Stomach (tissue), 9 donors: ENCODE results near the gene CDV3. TPM values are rescaled to one million over a fixed set of nuclear protein-coding genes. Genes with fewer than 3 reads are reported as not detected.
A peak's percentile ranks its signal among the peaks of the same experiment; 100 is the strongest.
"Not testable (repeated sequence)": the region's sequence is repeated elsewhere in the genome, so short reads cannot be mapped to it uniquely, and the experiment has no call there.

Experiments
- DNase-seq, 2 donors: peaks; one replicate each; pipeline versions ENCODE4 v3.0.0 to v3.0.0-alpha.2; 2013 to 2019
- H3K27ac ChIP-seq, 5 donors: fragments of 200-600 bp in 4 of 5; sonication (generic) in 4 of 5; one replicate each; pipeline ENCODE4 v1.5.1; 2013 to 2019; ENCODE audit warnings: mild to moderate bottlenecking in 1 of 5, moderate library complexity in 1 of 5
- H3K27me3 ChIP-seq, 3 donors: fragments of 200-600 bp; sonication (generic); one replicate each; pipeline ENCODE4 v1.5.1; 2017 to 2019; ENCODE audit warnings: mixed run types in 1 of 3
- H3K36me3 ChIP-seq, 4 donors: fragments of 200-600 bp; sonication (generic); 1 replicate in 3 of 4; 2 replicates in 1 of 4; pipeline ENCODE4 v1.5.1; 2016 to 2019
- H3K4me1 ChIP-seq, 4 donors: fragments of 200-600 bp; sonication (generic); one replicate each; pipeline ENCODE4 v1.5.1; 2016 to 2019
- H3K4me3 ChIP-seq, 4 donors: fragments of 200-600 bp; sonication (generic) in 3 of 4; one replicate each; pipeline ENCODE4 v1.5.1; 2016 to 2019; ENCODE audit warnings: mild to moderate bottlenecking in 1 of 4
- H3K9me3 ChIP-seq, 4 donors: fragments of 200-600 bp; sonication (generic); one replicate each; pipeline ENCODE4 v1.5.1; 2016 to 2019
- EP300 ChIP-seq: sonication (generic); formaldehyde crosslinking; IDR thresholded peaks from one replicate; pipeline ENCODE4 v1.6.1; 2017; ENCODE audit warnings: antibody characterized with exemption
- POLR2A ChIP-seq, 4 donors: fragments of 450-650 bp; IDR thresholded peaks; one replicate each; pipeline ENCODE4 v1.6.1; 2016; ENCODE audit warnings: antibody characterized with exemption in 4 of 4, control low read depth in 2 of 4, mild to moderate bottlenecking in 1 of 4, moderate library complexity in 1 of 4
- POLR2AphosphoS5 ChIP-seq, 3 donors: sonication (generic); formaldehyde crosslinking; IDR thresholded peaks; one replicate each; pipeline ENCODE4 v1.6.1; 2016; ENCODE audit warnings: antibody characterized with exemption in 3 of 3
- WGBS, 5 donors: extraction: QIAGEN DNeasy Blood & Tissue Kit in 3 of 5; methylation state at CpG; one replicate each; pipeline versions ENCODE4 v1.1.5 to v1.1.7; 2013 to 2018; 5-methylcytosine and 5-hydroxymethylcytosine counted together
- intact Hi-C: fragments of 100-400 bp; cut with DNase I; formaldehyde crosslinking; loops from one replicate; pipeline ENCODE4 v1.15.1; 2023; ENCODE audit warnings: low total_unique reads
- polyA plus RNA-seq, 3 donors: library from polyadenylated mRNA; stranded (reverse); fragments of 200-250 nt; gene quantifications; one replicate each; pipeline ENCODE4 v1.2.3, GENCODE V29; 2013
- total RNA-seq, 5 donors: library from RNA; depleted of rRNA; stranded (reverse); fragments of >200 nt; gene quantifications; one replicate each; pipeline versions ENCODE4 v1.1.0 to v1.2.3, GENCODE V29; 2014 to 2016
- TF ChIP-seq, protein P1 (sequence below), 7 experiments: fragments of 450-650 bp in 4 of 7; fragments of 200-600 bp in 3 of 7; sonication (generic) in 3 of 7; IDR thresholded peaks; one replicate each; pipeline ENCODE4 v1.5.1; 2016 to 2019; ENCODE audit warnings: antibody characterized with exemption in 7 of 7, control low read depth in 2 of 7, mild to moderate bottlenecking in 1 of 7
- donor health status: healthy with polysubstance abuse.
- donor health status: Bipolar disorder and iron deficiency.
- donor health status: healthy.

Gene CDV3
- total and polyA plus RNA-seq, 8 donors, result 40.3 to 160 (median 68.6) TPM

DNA sequence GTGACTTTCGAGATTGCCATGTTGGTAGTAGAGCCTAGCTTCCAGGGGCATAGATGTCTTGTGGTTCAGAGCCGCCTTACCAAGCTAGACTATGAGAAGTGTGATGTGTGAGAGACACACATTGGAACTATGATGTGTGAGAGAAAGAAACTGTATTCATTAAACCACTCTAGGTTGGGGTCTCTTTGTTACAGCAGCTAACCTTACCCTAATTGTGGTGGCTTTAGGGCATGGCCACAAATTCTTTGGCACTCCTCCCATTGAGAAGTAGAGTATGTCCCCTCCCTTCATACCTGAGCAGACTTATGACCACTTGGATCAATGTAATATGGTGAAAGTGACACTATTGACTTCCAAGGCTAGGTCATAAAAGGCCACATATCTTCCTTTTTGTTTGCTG lies 35.3 kb upstream of the CDV3 start:
- H3K36me3 ChIP-seq, result no peaks in the 10 kb centered on the region
- no peak for DNase-seq
- 89 to 100% (median 93%) methylated on average over 2 of the region's 2 CpGs for whole genome bisulfite sequencing, 5 donors

DNA sequence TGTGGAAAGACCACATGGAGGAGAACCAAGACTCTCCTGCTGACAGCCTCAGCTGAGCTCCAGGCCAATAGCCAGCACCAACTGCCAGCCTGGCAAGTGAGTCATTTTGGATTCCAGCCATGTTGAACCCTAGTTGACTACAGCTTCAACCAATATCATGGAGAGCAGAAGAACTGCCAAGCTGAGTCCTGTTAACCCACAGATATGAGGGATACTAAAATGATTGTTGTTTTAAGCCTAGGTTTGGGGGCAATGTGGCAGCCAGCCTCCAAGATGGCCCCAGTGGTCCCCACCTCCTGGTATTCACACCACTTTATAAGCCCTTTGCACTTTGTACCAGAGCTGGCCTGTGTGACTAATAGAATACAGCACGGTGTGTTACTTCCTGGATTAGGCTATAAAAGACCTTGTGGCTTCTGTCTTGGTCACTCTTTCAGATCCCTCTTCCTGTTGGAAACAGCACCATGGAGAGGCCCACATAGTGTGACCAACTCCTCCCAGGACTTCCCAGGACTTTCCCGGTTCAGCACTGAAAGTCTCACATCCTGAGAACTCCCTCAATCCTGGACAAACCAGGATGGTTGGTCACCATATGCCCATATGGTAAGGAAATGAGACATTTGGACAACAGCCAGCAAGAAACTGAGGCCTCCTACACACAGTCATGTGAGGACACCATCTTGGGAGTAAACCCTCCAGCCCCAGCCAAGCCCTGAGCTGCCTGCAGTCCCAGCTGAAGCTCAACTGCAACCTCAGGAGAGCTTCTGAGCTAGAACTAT lies 32.4 kb upstream of the CDV3 start:
- peaks cover 8 to 21% (median 11%) of the 10 kb centered on the region in 4 donors for H3K4me1 ChIP-seq
- intact Hi-C loops, result no loop called here
- H3K27ac ChIP-seq, result peak overlapping the region in 3 of 5 donors; percentile 12 to 58 (median 45)
- H3K36me3 ChIP-seq, result no peaks in the 10 kb centered on the region
- 42 to 59% (median 53%) methylated on average over 2 of the region's 2 CpGs for WGBS, 5 donors
- H3K4me3 ChIP-seq, result no peak overlapping the region
- no peaks in the 10 kb centered on the region for H3K27me3 ChIP-seq
- peak in 1 of 3 donors; percentile 25 for TF ChIP-seq POLR2AphosphoS5 (IDR thresholded peaks at IDR 0.05)
- no peak for TF ChIP-seq POLR2A (IDR thresholded peaks at IDR 0.05)
- peaks cover 0 to 6% (median 0%) of the 10 kb centered on the region in 4 donors for H3K9me3 ChIP-seq
- peak in 1 of 2 donors; percentile 37 for DNase-seq

More for the DNA sequence above, 35.3 kb upstream of the CDV3 start:
- Histone ChIP-seq H3K27ac (no peak overlapping the region), H3K4me1 (peaks cover 10 to 34% (median 21%) of the 10 kb centered on the region in 4 donors), H3K9me3 (peaks cover 0 to 6% (median 0%) of the 10 kb centered on the region in 4 donors), H3K4me3 (no peak overlapping the region), H3K27me3 (no peaks in the 10 kb centered on the region)
- intact Hi-C loops, result no loop called here
- TF ChIP-seq EP300, result no peak

DNA sequence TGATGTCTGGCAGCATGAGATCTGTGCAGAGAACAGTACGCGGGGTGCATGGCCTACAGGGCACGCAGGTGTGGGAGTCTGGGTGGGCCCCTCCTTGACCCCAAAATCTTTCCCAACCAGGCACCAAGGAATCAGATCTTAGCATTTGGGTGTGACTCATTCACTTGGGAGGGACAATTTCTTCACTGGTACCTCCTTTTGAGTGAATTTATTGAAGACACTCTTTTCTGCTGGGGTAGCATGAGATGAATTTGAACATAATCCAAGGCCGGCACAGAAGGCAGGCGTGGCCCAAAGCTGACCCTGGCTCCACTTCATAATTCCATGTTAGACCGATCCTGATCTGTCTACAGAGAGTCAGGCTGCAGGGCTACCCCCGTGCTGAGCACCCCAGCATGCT lies 30.6 kb upstream of the CDV3 start:
- Histone ChIP-seq H3K4me3 (no peak overlapping the region), H3K27me3 (no peaks in the 10 kb centered on the region), H3K4me1 (peaks cover 6 to 18% (median 12%) of the 10 kb centered on the region in 4 donors), H3K36me3 (no peaks in the 10 kb centered on the region), H3K9me3 (peaks cover 0 to 6% (median 0%) of the 10 kb centered on the region in 4 donors), H3K27ac (no peak overlapping the region)
- no peak for TF ChIP-seq EP300
- TF ChIP-seq, protein P1, sequence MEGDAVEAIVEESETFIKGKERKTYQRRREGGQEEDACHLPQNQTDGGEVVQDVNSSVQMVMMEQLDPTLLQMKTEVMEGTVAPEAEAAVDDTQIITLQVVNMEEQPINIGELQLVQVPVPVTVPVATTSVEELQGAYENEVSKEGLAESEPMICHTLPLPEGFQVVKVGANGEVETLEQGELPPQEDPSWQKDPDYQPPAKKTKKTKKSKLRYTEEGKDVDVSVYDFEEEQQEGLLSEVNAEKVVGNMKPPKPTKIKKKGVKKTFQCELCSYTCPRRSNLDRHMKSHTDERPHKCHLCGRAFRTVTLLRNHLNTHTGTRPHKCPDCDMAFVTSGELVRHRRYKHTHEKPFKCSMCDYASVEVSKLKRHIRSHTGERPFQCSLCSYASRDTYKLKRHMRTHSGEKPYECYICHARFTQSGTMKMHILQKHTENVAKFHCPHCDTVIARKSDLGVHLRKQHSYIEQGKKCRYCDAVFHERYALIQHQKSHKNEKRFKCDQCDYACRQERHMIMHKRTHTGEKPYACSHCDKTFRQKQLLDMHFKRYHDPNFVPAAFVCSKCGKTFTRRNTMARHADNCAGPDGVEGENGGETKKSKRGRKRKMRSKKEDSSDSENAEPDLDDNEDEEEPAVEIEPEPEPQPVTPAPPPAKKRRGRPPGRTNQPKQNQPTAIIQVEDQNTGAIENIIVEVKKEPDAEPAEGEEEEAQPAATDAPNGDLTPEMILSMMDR (IDR thresholded peaks at IDR 0.05), result no peak
- no peak for TF ChIP-seq POLR2A (IDR thresholded peaks at IDR 0.05)
- no peak for TF ChIP-seq POLR2AphosphoS5 (IDR thresholded peaks at IDR 0.05)
- intact Hi-C loops, result no loop called here
- WGBS, 5 donors, result 71 to 90% (median 85%) methylated on average over 7 of the region's 7 CpGs
- DNase-seq, result no peak

DNA sequence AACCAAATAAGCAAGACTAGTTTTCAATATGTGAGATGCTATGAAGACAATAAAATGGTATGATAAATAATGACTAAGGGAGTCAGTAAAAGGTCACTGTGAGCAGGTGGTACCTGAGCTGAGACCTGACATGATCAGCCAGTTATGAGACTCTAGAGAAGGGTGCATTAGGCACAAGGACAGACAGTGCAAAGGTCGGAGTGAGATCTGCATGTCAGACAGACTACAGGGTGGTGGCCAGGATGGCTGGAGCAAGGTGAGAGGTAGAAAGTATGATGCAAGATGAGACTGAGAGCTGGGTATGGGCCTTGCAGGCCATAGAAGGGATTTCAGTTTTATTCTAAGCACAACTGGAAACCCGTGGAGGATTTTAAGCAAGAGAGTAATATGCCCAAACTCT lies 28.5 kb upstream of the CDV3 start:
- DNase-seq, H3K4me3 ChIP-seq, intact Hi-C loops, H3K9me3 ChIP-seq, H3K36me3 ChIP-seq, H3K27ac ChIP-seq, H3K27me3 ChIP-seq: not testable (repeated sequence)
- 73 to 88% (median 79%) methylated on average over 2 of the region's 2 CpGs for WGBS, 5 donors
- H3K4me1 ChIP-seq, result peaks cover 7 to 25% (median 16%) of the 10 kb centered on the region in 4 donors

DNA sequence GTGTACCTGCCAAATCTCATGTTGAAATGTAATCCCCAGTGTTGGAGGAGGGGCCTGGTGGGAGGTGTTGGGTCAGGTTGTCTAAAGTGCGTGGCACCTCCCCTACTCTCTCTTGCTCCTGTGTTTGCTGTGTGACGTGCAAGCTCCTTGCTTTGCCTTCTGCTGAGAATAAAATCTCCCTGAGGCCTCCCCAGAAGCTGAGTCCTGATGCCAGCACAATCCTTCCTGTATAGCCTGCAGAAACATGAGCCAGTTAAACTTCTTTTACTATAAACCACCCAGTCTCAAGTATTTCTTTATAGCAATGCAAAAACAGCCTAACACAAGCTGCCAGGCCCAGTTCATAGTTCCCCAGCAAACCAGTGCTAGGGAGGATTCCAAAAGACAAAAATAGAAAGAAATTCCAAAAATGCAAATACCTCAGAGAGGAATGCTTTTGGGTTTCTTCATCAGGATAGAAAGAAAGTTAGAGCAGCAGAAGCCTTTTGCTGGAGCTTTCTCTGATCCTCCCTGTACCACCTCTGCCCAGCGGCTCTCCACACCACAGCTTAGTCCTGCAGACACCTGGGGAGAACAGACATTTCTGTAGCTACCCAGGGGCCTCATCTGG lies 25.9 kb upstream of the CDV3 start:
- peak overlapping the region; percentile 39 to 77 (median 49) for H3K27ac ChIP-seq
- peaks cover 7 to 21% (median 12%) of the 10 kb centered on the region in 4 donors for H3K4me1 ChIP-seq
- no peaks in the 10 kb centered on the region for H3K9me3 ChIP-seq
- WGBS, 5 donors, result 48 to 66% (median 62%) methylated on average over 3 of the region's 3 CpGs
- no peaks in the 10 kb centered on the region for H3K27me3 ChIP-seq
- DNase-seq, result peak; percentile 71 to 78
- no peaks in the 10 kb centered on the region for H3K36me3 ChIP-seq
- no peak for TF ChIP-seq EP300
- TF ChIP-seq, protein P1 (IDR thresholded peaks at IDR 0.05), result no peak
- TF ChIP-seq POLR2AphosphoS5 (IDR thresholded peaks at IDR 0.05), result peak in 1 of 3 donors; percentile 8
- TF ChIP-seq POLR2A (IDR thresholded peaks at IDR 0.05), result no peak
- H3K4me3 ChIP-seq, result no peak overlapping the region
- intact Hi-C loops, result no loop called here
